SKM-1 (cell line): Measurements from ENCODE around the gene ITM2B.
"Not testable (repeated sequence)": the region's sequence is repeated elsewhere in the genome, so short reads cannot be mapped to it uniquely, and the experiment has no call there.

ENCODE experiments used
- DNase-seq: peaks from one replicate; lab custom pipeline; 2025; ENCODE audit not compliant: unreplicated experiment; lab: John Stamatoyannopoulos, UW

Gene ITM2B

GRCh38 chr13:48233046-48233888 lies at the start of gene ITM2B:
ITM2B (plus strand) TSS chr13:48233206; CDS start chr13:48233361, 155 bp downstream.
- DNase-seq = peak; percentile 25

GRCh38 chr13:48184260-48184659 lies 48.7 kb upstream of the ITM2B start:
- DNase-seq = no peak

- no peak for DNase-seq
These were observed 48.0 kb upstream of the ITM2B start for GRCh38 chr13:48185018-48185417.

- DNase-seq = no peak
These were observed 46.3 kb upstream of the ITM2B start for GRCh38 chr13:48186722-48187121.

GRCh38 chr13:48188131-48188530 lies 44.9 kb upstream of the ITM2B start:
- DNase-seq = no peak

DNA sequence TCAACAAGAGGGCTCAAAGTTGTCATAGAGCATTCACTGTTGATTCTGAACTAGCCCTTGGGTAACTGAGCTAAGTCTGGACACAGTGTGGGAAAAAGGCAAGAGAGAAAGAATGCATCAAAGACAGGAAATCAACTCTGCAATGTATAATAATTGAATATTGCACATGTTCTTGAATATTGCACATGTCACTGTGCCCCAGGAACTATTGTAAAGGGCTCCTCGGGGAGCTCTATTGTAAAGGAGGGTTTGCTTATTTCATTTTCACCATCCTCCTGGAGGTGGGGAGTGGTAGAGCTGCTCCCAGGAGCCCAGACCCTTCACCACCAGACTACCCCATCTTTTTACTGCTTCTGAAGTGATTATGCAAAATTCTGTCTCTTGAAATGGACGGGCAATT lies 44.4 kb upstream of the ITM2B start:
- DNase-seq = no peak

- DNase-seq = no peak
These were observed 43.8 kb upstream of the ITM2B start for GRCh38 chr13:48189171-48189570.

DNA sequence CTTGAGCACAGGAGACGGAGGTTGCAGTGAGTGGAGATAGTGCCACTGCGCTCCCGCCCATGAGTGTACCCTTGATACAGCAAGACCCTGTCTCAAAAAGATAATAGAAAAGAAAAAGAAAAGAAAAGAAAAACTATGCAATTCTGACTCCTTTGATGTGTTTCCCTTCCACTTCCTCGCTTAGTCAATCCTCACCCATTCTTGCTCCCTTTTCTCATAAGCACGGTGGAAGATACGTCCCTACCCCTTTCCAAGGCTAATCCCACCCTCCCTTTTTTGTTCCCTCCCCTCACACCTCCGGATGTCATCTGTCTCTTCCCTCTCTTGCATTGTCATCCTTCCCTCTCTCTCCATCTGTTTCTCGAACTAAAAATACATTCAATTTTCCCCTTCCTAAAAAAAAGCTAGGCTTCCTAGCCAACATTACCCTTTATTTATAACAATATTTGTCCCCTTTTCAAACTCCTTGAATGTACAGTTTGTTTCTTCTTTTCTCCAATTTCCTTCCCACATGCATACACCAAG lies 40.5 kb upstream of the ITM2B start:
- no peak for DNase-seq

GRCh38 chr13:48194379-48194754 lies 38.6 kb upstream of the ITM2B start:
- peak; percentile 64 for DNase-seq

- DNase-seq = no peak
These were observed 33.5 kb upstream of the ITM2B start for GRCh38 chr13:48199404-48199946.

- DNase-seq = no peak
These were observed 32.0 kb upstream of the ITM2B start for GRCh38 chr13:48201044-48201443.

GRCh38 chr13:48207207-48207606 lies 25.8 kb upstream of the ITM2B start:
- not testable (repeated sequence) for DNase-seq

- no peak for DNase-seq
These were observed 22.8 kb upstream of the ITM2B start for GRCh38 chr13:48210178-48210577.

- no peak for DNase-seq
These were observed 18.4 kb upstream of the ITM2B start for GRCh38 chr13:48214519-48215121.

DNA sequence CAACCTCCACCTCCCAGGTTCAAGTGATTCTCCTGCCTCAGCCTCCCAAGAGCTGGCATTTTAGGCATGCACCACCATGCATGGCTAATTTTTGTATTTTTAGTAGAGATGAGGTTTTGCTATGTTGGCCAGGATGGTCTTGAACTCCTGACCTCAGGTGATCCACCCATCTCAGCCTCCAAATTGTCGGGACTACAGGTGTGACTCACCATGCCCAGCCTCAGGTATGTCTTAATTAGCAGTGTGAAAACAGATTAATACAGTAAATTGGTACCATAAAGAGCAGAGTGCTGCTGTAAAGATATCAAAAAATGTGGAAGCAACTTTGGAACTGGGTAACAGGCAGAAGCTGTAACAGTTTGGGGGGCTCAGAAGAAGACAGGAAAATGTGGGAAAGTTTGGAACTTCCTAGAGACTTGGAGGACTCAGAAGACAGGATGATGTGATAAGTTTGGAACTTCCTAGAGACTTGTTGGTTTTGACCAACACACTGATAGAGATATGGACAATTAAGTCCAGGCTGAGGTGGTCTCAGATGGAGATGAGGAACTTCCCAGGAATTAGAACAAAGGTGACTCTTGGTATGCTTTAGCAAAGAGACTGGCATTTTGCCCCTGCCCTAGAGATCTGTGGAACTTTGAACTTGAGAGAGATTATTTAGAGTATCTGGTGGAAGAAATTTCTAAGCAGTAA lies 17.3 kb upstream of the ITM2B start:
- not testable (repeated sequence) for DNase-seq

DNA sequence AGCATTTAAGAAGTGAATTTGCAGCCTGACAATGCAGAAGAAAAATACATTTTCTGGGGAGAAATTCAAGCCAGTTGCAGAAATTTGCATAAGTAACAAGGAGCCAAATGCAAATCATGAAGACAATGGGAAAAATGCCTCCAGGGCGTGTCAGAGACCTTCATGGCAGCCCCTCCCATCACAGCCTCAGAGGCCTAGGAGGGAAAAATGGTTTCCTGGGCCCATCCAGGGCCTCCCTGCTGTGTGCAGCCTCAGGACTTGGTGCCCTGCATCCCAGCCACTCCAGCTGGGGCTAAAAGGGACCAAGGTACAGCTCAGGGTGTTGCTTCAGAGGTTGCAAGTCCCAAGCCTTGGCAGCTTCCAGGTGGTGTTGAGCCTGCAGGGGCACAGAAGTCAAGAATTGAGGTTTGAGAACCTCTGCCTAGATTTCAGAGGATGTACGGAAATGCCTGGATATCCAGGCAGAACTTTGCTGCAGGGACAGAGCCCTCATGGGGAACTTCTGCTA lies 16.7 kb upstream of the ITM2B start:
- no peak for DNase-seq

DNA sequence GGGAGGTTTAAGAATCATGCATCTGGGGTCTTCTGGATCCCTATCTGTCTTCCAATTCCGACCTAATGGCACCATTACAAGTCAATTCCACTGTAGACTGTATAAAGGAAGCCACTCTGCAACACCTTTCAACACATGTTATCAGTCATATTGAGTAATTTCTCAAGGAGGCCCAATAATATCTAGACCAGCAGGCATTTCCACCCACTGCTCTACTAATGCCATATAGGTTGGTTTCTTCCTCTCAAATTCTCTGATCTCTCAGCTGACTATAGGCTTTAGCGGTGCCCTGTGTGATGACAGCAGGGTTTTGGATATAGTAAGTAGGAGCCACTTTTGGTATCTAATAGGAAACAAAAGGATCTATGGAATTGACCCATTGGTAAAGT lies 12.4 kb upstream of the ITM2B start:
- no peak for DNase-seq

GRCh38 chr13:48220981-48221685 lies 11.9 kb upstream of the ITM2B start:
- no peak for DNase-seq

GRCh38 chr13:48221686-48222187 lies 11.3 kb upstream of the ITM2B start:
- DNase-seq = no peak
